HepG2 (cell line): ENCODE data around the gene DLAT. TPM values are rescaled to one million over a fixed set of nuclear protein-coding genes. Genes with fewer than 3 reads are reported as not detected.

Experiments used
- CEBPG ChIP-seq: IDR thresholded peaks from 2 replicates; pipeline ENCODE4 v1.6.1; 2016
- EP300 ChIP-seq, 3 experiments: sonication (generic) in 1 of 3; formaldehyde crosslinking in 1 of 3; IDR thresholded peaks; 2 replicates each; pipeline versions ENCODE4 v1.5.1 to v1.6.1; 2011 to 2020; ENCODE audit warnings: low read depth in 2 of 3, low read length in 2 of 3, borderline replicate concordance in 1 of 3, improper control_type of control experiment in 1 of 3, mild to moderate bottlenecking in 1 of 3, missing genetic modification reagents in 1 of 3, moderate library complexity in 1 of 3
- ETV6 ChIP-seq: sonication (generic); formaldehyde crosslinking; conservative IDR thresholded peaks from 2 replicates; pipeline ENCODE4 v1.4.0; 2020; ENCODE audit warnings: missing genetic modification reagents
- MAFK ChIP-seq, 2 experiments: IDR thresholded peaks in 1 of 2; conservative IDR thresholded peaks in 1 of 2; 2 replicates each; pipeline ENCODE4 v1.6.1; 2011; ENCODE audit warnings: improper control_type of control experiment in 2 of 2, low read length in 2 of 2
- NFATC3 ChIP-seq: sonication (generic); formaldehyde crosslinking; IDR thresholded peaks from 2 replicates; pipeline ENCODE4 v1.5.1; 2020; ENCODE audit warnings: mild to moderate bottlenecking, missing genetic modification reagents
- PCBP2 ChIP-seq: fragments of 200-400 bp; formaldehyde crosslinking; optimal IDR thresholded peaks from 2 replicates; pipeline ENCODE3; 2018; ENCODE audit warnings: low read length, low read depth; ENCODE audit not compliant: poor library complexity, severe bottlenecking
- PRMT3 ChIP-seq: sonication (generic); formaldehyde crosslinking; IDR thresholded peaks from 2 replicates; pipeline ENCODE4 v1.8.1; 2022; ENCODE audit warnings: low read depth, mild to moderate bottlenecking, moderate library complexity, missing genetic modification reagents, borderline replicate concordance
- RAD51 ChIP-seq: fragments of 450-650 bp; IDR thresholded peaks from 2 replicates; pipeline ENCODE4 v1.6.1; 2016; ENCODE audit warnings: borderline replicate concordance
- SALL1 ChIP-seq: sonication (generic); formaldehyde crosslinking; IDR thresholded peaks from 2 replicates; pipeline ENCODE4 v1.8.0; 2022; ENCODE audit warnings: mild to moderate bottlenecking, missing genetic modification reagents
- TBL1XR1 ChIP-seq: fragments of 150-350 bp; IDR thresholded peaks from 2 replicates; pipeline ENCODE4 v1.6.1; 2014; ENCODE audit warnings: borderline replicate concordance, low read length; ENCODE audit not compliant: partially characterized antibody
- ZBTB20 ChIP-seq: sonication (generic); formaldehyde crosslinking; IDR thresholded peaks from 2 replicates; pipeline ENCODE4 v1.8.1; 2023; ENCODE audit warnings: missing genetic modification reagents, low read depth, mild to moderate bottlenecking, borderline replicate concordance
- ZFP36 ChIP-seq: fragments of 150-350 bp; IDR thresholded peaks from 2 replicates; pipeline ENCODE4 v1.6.1; 2018; ENCODE audit warnings: borderline replicate concordance, low read length, low read depth; ENCODE audit not compliant: partially characterized antibody
- ZNF274 ChIP-seq: sonication (generic); formaldehyde crosslinking; IDR thresholded peaks from 2 replicates; pipeline ENCODE4 v1.5.1; 2020; ENCODE audit warnings: mild to moderate bottlenecking, missing genetic modification reagents
- ZNF33B ChIP-seq: sonication (generic); formaldehyde crosslinking; IDR thresholded peaks from 2 replicates; pipeline ENCODE4 v1.5.1; 2020; ENCODE audit warnings: mild to moderate bottlenecking, missing genetic modification reagents
- polyA plus RNA-seq, 8 experiments: library from polyadenylated mRNA; depleted of rRNA in 3 of 8; stranded (reverse) in 7 of 8; unstranded in 1 of 8; fragments of >200 nt; fragmentation: Illumina TruSeq in 4 of 8; extraction: Trizol in 4 of 8; gene quantifications; 2 replicates each; pipeline versions ENCODE4 v1.2.1 to v1.2.3, GENCODE V29; 2011 to 2016; ENCODE audit warnings: low read depth in 4 of 8, missing spikeins in 1 of 8, mixed read lengths in 1 of 8; ENCODE audit not compliant: insufficient read depth in 1 of 8
- total RNA-seq, 5 experiments: library from RNA; depleted of rRNA; stranded (reverse); fragments of >200 nt; fragmentation: Illumina TruSeq; extraction: Trizol; gene quantifications; 2 replicates each; pipeline ENCODE4 v1.2.3, GENCODE V29; 2016; ENCODE audit warnings: low read depth in 1 of 5
- TF ChIP-seq, protein P1 (sequence below): sonication (generic); formaldehyde crosslinking; IDR thresholded peaks from 2 replicates; pipeline ENCODE4 v1.8.0; 2022; ENCODE audit warnings: mild to moderate bottlenecking, missing genetic modification reagents
- TF ChIP-seq, protein P2 (sequence below): sonication (generic); formaldehyde crosslinking; IDR thresholded peaks from 2 replicates; pipeline ENCODE4 v1.5.1; 2020; ENCODE audit warnings: missing genetic modification reagents, mild to moderate bottlenecking, borderline replicate concordance
- TF ChIP-seq, protein P3 (sequence below): sonication (generic); formaldehyde crosslinking; IDR thresholded peaks from 2 replicates; pipeline ENCODE4 v1.5.1; 2020; ENCODE audit warnings: mild to moderate bottlenecking, missing genetic modification reagents, moderate library complexity
- TF ChIP-seq, protein P4 (sequence below): IDR thresholded peaks from 2 replicates; pipeline ENCODE4 v1.6.1; 2012; ENCODE audit warnings: inconsistent platforms
- TF ChIP-seq, protein P5 (sequence below): sonication (generic); formaldehyde crosslinking; IDR thresholded peaks from 2 replicates; pipeline ENCODE4 v1.8.1; 2023; ENCODE audit warnings: mild to moderate bottlenecking, missing genetic modification reagents

DLAT gene
- total and polyA plus RNA-seq, 2 of the 13 experiments (the other 11 are each of a cell fraction or from before 2014, with no cell fraction given) = 26.4 to 62.2 TPM

DNA sequence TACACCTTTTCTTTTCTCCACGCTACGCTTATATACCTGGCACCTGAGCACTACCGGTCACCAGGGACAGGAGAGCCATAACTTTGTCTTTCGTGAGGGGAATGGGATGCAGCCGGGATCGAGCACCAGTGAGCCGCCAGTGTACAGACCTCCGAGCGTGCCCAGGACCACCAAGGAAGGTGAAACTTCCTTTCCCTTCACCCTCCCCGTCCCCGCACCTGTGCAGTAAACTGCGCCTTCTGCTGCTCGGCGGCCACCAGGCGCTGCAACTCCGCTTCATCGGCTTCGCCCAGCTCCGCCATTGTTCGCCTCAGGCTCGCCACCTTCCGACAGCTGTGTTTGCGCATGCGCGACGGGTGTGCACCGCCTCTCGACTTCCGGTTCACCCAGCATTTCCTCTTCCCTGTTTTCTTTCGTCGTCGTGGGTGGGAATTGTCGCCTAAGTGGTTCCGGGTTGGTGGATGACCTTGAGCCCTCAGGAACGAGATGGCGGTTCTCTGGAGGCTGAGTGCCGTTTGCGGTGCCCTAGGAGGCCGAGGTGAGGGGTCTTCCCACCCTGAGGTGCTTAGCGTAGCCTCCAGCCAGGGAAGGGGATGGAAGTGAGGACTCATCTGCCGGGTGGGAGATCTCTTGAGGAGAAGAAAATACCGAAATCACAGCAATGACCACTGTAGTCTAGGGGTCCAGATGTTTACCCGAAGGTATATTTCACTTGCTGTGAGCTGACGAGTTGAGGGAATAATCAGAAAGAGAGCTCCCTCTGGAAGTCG lies 61.4 kb downstream of the DLAT start, which contains the start of the genes SDHD and TIMM8B (continued):
- TF ChIP-seq, protein P1, sequence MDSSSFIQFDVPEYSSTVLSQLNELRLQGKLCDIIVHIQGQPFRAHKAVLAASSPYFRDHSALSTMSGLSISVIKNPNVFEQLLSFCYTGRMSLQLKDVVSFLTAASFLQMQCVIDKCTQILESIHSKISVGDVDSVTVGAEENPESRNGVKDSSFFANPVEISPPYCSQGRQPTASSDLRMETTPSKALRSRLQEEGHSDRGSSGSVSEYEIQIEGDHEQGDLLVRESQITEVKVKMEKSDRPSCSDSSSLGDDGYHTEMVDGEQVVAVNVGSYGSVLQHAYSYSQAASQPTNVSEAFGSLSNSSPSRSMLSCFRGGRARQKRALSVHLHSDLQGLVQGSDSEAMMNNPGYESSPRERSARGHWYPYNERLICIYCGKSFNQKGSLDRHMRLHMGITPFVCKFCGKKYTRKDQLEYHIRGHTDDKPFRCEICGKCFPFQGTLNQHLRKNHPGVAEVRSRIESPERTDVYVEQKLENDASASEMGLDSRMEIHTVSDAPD (CRISPR knock-in tag) = no peak
- TF ChIP-seq NFATC3 = no peak
- no peak for TF ChIP-seq RAD51
- TF ChIP-seq ZNF274 (CRISPR knock-in tag) = peak; percentile 92; the same call in 1 of the 2 replicates
- TF ChIP-seq, protein P2, sequence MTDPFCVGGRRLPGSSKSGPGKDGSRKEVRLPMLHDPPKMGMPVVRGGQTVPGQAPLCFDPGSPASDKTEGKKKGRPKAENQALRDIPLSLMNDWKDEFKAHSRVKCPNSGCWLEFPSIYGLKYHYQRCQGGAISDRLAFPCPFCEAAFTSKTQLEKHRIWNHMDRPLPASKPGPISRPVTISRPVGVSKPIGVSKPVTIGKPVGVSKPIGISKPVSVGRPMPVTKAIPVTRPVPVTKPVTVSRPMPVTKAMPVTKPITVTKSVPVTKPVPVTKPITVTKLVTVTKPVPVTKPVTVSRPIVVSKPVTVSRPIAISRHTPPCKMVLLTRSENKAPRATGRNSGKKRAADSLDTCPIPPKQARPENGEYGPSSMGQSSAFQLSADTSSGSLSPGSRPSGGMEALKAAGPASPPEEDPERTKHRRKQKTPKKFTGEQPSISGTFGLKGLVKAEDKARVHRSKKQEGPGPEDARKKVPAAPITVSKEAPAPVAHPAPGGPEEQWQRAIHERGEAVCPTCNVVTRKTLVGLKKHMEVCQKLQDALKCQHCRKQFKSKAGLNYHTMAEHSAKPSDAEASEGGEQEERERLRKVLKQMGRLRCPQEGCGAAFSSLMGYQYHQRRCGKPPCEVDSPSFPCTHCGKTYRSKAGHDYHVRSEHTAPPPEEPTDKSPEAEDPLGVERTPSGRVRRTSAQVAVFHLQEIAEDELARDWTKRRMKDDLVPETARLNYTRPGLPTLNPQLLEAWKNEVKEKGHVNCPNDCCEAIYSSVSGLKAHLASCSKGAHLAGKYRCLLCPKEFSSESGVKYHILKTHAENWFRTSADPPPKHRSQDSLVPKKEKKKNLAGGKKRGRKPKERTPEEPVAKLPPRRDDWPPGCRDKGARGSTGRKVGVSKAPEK (CRISPR knock-in tag) = no peak; the same call in 1 of the 2 replicates
- TF ChIP-seq PCBP2 = no peak
- TF ChIP-seq ZNF33B = no peak; the same call in 1 of the 2 replicates
- TF ChIP-seq SALL1 (CRISPR knock-in tag) = peak; percentile 87
- no peak for TF ChIP-seq ETV6 (CRISPR knock-in tag)
- TF ChIP-seq, protein P3, sequence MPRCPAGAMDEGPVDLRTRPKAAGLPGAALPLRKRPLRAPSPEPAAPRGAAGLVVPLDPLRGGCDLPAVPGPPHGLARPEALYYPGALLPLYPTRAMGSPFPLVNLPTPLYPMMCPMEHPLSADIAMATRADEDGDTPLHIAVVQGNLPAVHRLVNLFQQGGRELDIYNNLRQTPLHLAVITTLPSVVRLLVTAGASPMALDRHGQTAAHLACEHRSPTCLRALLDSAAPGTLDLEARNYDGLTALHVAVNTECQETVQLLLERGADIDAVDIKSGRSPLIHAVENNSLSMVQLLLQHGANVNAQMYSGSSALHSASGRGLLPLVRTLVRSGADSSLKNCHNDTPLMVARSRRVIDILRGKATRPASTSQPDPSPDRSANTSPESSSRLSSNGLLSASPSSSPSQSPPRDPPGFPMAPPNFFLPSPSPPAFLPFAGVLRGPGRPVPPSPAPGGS = peak; percentile 89
- no peak for TF ChIP-seq MAFK (conservative IDR thresholded peaks at IDR 0.05 in 1 of 2, IDR thresholded peaks at IDR 0.05 in 1 of 2; ENCODE audit: low read length in 2 of 2)
- TF ChIP-seq TBL1XR1 = no peak
- TF ChIP-seq, protein P4, sequence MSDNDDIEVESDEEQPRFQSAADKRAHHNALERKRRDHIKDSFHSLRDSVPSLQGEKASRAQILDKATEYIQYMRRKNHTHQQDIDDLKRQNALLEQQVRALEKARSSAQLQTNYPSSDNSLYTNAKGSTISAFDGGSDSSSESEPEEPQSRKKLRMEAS = peak; percentile 73
- peak; percentile 72; the same call in 1 of the 2 replicates for TF ChIP-seq ZBTB20
- TF ChIP-seq ZFP36 = no peak
- no peak for TF ChIP-seq PRMT3 (CRISPR knock-in tag)
- TF ChIP-seq CEBPG (CRISPR knock-in tag) = peak; percentile 33; the same call in 1 of the 2 replicates
- TF ChIP-seq EP300 (IDR thresholded peaks at IDR 0.05; ENCODE audit: low read depth in 2 of 2, low read length in 2 of 2) = 0 out of 4 replicates have a peak, but pooled peaks of 1 of the 2 experiments have one; percentile 5
- no peak for TF ChIP-seq EP300 (CRISPR knock-in tag; IDR thresholded peaks at IDR 0.05; ENCODE audit: borderline replicate concordance)
- TF ChIP-seq, protein P5, sequence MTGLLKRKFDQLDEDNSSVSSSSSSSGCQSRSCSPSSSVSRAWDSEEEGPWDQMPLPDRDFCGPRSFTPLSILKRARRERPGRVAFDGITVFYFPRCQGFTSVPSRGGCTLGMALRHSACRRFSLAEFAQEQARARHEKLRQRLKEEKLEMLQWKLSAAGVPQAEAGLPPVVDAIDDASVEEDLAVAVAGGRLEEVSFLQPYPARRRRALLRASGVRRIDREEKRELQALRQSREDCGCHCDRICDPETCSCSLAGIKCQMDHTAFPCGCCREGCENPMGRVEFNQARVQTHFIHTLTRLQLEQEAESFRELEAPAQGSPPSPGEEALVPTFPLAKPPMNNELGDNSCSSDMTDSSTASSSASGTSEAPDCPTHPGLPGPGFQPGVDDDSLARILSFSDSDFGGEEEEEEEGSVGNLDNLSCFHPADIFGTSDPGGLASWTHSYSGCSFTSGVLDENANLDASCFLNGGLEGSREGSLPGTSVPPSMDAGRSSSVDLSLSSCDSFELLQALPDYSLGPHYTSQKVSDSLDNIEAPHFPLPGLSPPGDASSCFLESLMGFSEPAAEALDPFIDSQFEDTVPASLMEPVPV = 0 out of 2 replicates have a peak, but pooled peaks have one; percentile 62
